PFSK-1 (cell line): ENCODE data around the gene TGM4.

ENCODE experiments used
- FOXP2 ChIP-seq: optimal IDR thresholded peaks from 2 replicates; pipeline ENCODE3; 2011; ENCODE audit warnings: borderline replicate concordance, control low read depth, inconsistent platforms; ENCODE audit not compliant: insufficient read depth; ENCODE audit errors: extremely low read length, extremely low read depth
- POLR2AphosphoS5 ChIP-seq: IDR thresholded peaks from 2 replicates; pipeline ENCODE4 v1.6.1; 2012; ENCODE audit warnings: low read depth, mild to moderate bottlenecking, control low read depth, low read length, moderate library complexity
- REST ChIP-seq, 2 experiments: IDR thresholded peaks; 2 replicates each; pipeline versions ENCODE4 v1.6.1 to v1.8.0; 2011 to 2012; ENCODE audit warnings: low read depth in 2 of 2, low read length in 2 of 2, control low read depth in 1 of 2, inconsistent platforms in 1 of 2, mild to moderate bottlenecking in 1 of 2, moderate library complexity in 1 of 2; ENCODE audit not compliant: insufficient read depth in 1 of 2
- SIN3A ChIP-seq: IDR thresholded peaks from 2 replicates; pipeline ENCODE4 v1.6.1; 2012; ENCODE audit warnings: mild to moderate bottlenecking, low read length, moderate library complexity, borderline replicate concordance; ENCODE audit not compliant: insufficient read depth
- TAF1 ChIP-seq: IDR thresholded peaks from 2 replicates; pipeline ENCODE4 v1.6.1; 2012; ENCODE audit warnings: low read length, control low read depth, borderline replicate concordance; ENCODE audit not compliant: insufficient read depth

TGM4 gene

DNA sequence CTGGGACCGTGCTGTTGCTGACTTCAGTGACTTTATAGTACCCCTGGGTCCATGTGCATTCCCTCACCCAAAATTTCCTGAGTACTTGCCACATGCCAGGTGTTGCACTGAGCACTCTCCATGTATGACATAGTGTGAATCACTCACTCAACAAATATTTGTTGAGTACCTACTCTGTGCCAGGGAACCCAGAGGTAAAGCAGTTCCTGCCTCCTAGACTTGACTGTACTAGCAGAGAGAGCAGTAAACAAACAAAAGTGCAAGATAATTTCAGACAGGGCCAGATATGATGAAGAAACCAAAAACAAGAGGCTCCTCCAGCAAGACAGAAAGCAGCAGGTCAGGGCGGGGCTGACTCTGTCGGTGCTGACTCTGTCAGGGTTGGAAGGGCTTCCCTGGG is 12.2 kb downstream of the TGM4 start:
- TF ChIP-seq SIN3A: no peak
- TF ChIP-seq REST (IDR thresholded peaks at IDR 0.05; ENCODE audit: insufficient read depth in 1 of 2, low read depth in 2 of 2, low read length in 2 of 2): no peak
- no peak for TF ChIP-seq FOXP2

GRCh38 chr3:44887101-44887500 is 12.7 kb downstream of the TGM4 start:
- TF ChIP-seq TAF1 (no peak), POLR2AphosphoS5 (no peak), REST (IDR thresholded peaks at IDR 0.05; ENCODE audit: insufficient read depth in 1 of 2, low read depth in 2 of 2, low read length in 2 of 2) (no peak), FOXP2 (no peak), SIN3A (no peak)

DNA sequence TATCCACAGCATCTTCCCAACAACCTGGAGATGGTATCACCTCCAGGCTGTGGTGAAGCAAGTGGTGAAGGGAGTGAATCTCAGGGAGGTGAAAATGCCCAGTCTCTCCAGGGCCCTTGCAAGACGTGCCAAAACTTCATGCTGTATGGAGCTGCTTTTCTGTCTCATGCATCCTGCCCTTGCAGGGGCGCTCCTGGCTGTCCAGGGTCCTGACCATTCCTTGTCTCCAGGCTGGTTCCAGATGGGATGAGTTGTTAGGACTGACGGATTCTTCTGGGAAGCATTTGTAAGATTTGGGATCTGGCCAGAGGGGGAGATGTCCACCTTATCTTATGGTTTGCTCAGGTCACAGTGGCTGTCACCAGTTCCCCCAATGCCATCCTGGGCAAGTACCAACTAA is 15.8 kb downstream of the TGM4 start:
- peak; percentile 71 to 90 for TF ChIP-seq REST (IDR thresholded peaks at IDR 0.05; ENCODE audit: insufficient read depth in 1 of 2, low read depth in 2 of 2, low read length in 2 of 2)
- no peak for TF ChIP-seq POLR2AphosphoS5

- TF ChIP-seq SIN3A (no peak), FOXP2 (no peak), REST (IDR thresholded peaks at IDR 0.05; ENCODE audit: insufficient read depth in 1 of 2, low read depth in 2 of 2, low read length in 2 of 2) (no peak), TAF1 (no peak), POLR2AphosphoS5 (no peak)
These were observed 16.4 kb downstream of the TGM4 start for GRCh38 chr3:44890852-44891251.

- TF ChIP-seq POLR2AphosphoS5 (no peak), SIN3A (no peak), FOXP2 (no peak), REST (IDR thresholded peaks at IDR 0.05; ENCODE audit: insufficient read depth in 1 of 2, low read depth in 2 of 2, low read length in 2 of 2) (no peak), TAF1 (no peak)
These were observed 18.3 kb downstream of the TGM4 start for GRCh38 chr3:44892689-44893088.
